Stimulated activated CD4-positive, alpha-beta T cell treated with anti-CD3 and anti-CD28 coated beads, TNF-alpha, amount 100 ng/mL, for 24 hours (primary cell): ENCODE measurements around the gene TRIM29.
"Not testable (repeated sequence)": the region's sequence is repeated elsewhere in the genome, so short reads cannot be mapped to it uniquely, and the experiment has no call there.

ENCODE experiments used
- DNase-seq, 3 experiments: peaks; one replicate each; pipeline ENCODE4 v3.0.0-alpha.2; 2020; ENCODE audit warnings: low read depth in 3 of 3

Gene TRIM29

GRCh38 chr11:120172054-120172911 lies 34.4 kb upstream of the TRIM29 start:
- peak; percentile 12 to 51 (median 13) for DNase-seq

- no peak for DNase-seq
These were observed 32.9 kb upstream of the TRIM29 start for GRCh38 chr11:120170741-120171261.

- no peak for DNase-seq
These were observed 32.2 kb upstream of the TRIM29 start for GRCh38 chr11:120169981-120170698.

DNA sequence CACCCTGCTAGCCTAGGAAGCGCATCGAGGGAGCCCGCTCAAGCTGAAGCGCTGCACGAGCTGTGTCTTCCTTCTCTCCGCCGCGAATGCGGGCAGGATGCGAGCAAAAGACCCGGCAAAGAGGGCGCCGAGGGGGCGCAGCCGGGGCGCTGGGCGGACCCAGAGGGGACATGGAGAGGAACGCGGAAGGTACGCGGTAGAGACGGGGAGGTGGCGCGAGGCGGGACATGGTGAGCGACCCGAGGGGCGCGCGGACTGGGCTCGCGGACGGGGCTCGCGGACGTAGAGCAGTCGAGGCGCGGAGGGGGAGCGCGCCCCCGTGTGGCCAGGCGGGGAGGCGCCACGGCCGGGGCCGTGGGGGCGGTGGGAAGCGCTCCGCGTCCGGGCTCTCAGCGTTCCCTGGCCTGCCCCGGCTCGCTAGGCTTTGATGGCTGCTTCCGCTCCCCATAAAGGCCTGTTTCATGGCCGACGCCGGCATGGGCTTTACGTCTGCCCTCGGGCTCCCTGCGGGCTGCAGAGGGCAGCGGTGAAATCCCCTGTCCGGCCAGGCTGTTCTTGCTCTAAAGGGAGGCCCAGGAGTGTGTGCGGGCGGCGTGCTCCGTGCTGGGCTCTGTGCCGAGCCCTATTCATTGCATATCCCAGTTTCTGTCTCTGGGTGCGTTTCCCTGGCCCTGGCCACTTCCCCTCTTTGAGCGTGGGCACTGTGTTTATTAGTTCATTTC lies 31.2 kb upstream of the TRIM29 start:
- peak; percentile 12 to 57 (median 28) for DNase-seq

DNA sequence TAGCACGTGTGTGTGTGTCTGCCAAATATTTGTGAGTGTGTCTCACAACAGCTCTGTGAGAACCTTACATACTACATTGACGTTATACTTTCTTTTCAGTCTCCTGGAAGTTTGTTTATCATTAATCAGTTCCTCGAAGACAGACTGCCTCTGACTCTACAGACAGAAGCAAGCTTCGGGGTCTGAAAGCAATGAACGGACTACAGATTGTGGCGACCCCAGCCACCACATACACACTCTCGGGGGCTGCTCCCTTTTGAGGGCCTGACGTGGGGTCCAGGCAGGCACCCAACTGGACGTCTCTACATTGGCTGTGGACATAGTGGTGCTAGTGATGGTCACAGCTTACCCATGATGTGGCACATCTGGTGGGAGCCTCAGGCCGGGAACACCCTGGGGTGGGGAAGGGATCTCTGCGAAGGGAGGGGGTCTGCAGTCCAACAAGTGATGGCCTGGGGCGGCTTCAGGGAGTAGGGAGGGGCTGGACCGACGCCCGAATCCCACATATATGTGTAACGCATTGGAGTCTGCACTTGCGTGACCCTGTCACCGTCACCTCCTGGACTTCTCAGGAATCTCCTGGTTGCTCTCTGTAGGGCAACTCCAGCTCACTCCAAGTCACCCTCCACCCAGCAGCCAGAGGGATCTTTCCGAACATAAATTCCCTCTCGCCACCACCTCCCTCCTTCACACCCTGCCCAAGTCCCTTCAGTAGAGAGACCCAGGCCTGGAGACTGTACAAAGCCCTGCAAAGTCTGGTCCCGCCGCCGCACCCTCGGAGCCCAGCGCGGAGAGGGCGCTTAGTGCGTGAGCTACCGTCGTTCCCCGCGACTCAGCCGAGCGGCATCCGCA lies 30.4 kb upstream of the TRIM29 start:
- no peak for DNase-seq

DNA sequence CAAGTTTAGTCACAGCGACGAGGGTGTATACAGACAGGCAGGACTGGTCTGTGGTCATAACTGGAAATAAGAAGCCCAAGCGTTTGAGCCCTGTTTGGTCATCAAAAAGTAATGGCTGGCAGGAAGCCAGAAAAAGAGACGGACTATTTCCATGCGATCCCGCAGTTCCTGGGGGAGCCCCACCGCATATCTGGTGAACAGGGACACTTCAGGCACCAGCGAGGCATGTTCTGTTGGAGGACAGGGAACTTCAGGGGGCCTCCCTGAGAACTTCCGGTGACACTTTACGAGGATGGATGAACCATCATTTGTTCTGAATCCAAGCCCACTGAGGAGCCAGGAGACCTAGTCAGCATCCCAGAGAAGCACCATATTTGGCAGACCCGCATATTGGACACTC lies 29.7 kb upstream of the TRIM29 start:
- DNase-seq = no peak

DNA sequence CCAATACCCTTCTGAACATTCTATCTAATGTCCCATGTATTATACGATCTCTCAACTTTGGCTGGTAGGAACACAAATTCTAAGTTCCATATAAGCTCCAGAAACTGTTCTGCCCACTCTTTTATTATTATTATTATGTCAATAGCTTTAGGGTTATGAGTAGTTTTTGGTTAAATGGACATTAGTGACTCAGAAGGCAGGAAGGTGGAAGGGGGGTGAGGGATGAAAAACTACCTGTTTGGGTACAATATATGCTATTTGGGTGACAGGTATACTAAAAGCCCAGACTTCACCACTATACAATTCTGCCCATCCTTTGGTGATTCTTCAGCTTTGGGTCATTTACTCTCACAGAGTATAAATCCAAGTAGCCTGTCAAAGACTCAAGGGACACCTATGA lies 22.5 kb upstream of the TRIM29 start:
- no peak for DNase-seq

- no peak for DNase-seq
These were observed 15.3 kb upstream of the TRIM29 start for GRCh38 chr11:120153221-120153620.

DNA sequence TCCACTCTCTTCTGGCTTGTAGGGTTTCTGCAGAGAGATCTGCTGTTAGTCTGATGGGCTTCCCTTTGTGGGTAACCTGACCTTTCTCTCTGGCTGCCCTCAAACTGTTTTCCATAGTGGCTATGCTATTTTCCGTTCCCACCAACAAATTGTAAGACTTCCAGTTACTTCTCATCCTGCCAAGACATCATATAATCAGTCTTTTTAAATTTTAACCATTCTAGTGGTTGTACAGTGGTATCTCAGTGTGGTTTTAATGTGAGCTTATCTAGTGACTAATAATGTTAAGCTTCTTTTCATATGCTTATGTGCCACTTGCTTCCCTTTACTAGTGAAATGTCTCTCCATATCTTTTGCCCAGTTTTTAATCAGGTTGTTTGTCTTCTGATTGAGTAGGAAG lies 13.6 kb upstream of the TRIM29 start:
- no peak for DNase-seq

DNA sequence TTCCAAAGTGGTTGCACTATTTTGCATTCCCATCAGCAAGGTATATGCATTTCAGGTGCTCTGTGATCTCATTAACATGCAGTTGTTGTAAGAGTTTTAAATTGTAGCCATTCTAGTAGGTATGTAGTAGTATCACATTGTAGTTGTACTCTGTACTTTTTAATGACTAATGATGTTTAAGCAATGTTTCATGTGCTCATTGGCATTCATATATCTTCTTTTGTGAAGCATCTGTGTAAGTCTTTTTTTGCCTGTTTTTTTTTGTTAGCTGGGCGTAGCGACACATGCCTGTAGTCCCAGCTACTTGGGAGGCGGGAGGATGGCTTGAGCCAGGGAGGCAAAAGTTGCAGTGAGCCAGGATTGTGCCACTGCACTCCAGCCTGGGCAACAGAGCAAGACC lies 11.3 kb upstream of the TRIM29 start:
- DNase-seq = no peak

GRCh38 chr11:120147950-120148270 lies 10.0 kb upstream of the TRIM29 start:
- DNase-seq = no peak

- no peak for DNase-seq
These were observed 9.4 kb upstream of the TRIM29 start for GRCh38 chr11:120147094-120147949.

DNA sequence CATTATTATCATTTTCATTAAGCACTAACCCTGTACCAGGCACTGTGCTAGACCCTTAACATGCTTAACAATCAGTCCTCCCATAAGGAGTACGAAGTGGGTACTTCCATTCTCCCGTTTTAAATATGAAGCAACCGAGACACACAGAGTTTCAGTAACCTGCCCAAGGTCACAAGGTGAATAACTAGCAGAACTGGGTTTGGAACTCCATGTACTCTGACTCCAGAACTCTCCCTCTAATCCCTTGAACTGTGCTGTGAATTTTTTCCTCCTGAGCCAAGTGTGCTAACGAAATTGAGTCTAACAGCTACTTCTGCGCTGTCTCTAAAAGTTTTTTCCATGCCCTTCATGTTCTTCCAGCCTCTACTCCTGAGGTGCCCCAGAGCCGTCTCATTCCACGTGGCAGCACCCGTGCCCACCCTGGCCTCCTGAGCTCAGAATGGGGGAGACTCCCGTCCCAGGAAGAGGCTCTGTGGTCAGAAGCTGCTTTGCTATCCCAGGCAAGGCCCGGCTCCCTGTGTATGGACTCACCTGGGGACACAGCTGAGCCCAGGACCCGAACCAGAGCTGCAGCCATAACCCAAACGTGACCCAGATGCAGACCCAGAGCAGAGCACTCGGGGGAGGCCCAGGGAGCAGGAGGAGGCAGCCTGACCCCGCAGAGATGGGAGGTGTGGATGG lies 8.6 kb upstream of the TRIM29 start:
- DNase-seq = no peak

DNA sequence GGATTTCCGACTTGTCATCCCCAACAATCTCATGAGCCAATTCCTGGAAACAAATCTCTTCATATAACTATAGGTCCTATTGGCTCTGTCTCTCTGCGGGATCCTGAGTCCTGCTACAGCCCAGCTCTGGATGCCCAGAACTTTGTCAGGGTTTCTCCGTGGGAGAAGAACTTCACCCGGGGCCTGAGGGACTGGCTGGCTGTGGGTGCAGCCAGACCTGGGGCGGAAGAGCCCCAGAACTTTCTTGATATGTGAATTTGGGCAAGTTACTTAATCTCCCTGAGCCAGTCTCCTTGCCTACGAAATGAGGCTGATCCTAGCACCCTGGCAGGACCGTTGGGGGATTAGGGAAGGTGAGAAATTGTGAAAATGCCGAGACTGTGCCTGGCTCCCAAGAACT lies 6.6 kb upstream of the TRIM29 start:
- no peak for DNase-seq

GRCh38 chr11:120143472-120143871 lies 5.6 kb upstream of the TRIM29 start:
- DNase-seq = not testable (repeated sequence)

DNA sequence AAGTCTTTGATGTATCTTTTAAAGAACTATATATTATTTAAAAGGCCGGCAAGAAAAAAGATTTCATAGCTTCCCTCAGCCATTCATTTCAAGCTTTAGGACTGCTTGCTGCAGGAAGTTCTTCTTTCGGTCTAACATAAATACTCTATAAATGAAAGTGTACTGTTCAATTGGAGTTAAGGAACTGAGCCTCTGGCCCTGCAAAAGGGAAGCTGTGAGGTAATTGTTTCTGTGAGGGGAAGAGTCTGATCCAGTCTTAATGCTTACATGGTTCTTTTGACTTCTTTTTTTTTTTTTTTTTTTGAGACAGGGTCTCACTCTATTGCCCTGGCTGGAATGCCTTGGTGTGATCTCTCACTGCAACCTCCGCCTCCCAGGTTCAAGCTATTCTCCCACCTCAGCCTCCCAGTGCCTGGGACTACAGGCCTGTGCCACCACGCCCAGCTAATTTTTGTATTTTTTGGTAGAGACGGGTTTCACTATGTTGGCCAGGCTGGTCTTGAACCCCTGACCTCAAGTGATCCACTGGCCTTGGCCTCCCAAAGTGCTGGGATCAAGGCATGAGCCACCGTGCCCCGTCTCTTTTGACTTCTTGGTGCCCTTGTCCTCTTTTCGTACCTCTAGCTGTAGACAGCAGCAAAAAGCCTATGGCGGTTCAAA lies 4.7 kb upstream of the TRIM29 start:
- no peak for DNase-seq

DNA sequence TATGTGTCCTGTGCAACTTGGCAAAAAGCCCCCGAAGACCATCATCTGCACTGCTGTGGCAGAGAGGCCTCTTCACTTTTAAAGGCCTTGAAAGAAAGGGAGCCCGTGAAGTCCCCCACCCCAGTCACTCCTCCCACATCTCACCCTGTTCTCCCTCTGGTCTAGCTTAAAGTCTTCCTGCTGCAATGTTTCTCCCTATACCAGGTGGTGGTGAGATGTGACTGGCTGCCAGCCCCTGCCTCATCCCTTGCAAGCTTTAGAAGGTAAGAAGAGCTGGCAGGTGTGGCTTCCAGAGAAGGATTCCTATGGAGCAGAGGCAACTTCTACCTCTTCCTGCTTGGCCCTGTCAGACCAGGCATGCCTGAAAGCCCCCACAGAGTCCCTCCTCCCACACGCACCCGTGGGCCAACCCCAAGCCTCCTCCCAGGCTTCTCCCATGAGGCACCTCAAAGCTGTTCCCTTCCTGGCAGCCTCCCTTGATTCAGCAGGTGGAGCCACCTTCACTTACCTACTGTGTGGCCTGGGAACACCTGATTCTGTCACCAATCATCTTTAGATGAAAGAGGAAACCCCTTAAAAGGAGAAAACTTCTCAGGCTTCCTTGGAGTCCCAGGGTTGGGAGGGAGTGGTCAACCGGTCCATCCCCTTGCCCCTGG lies 4.0 kb upstream of the TRIM29 start:
- DNase-seq = no peak

DNA sequence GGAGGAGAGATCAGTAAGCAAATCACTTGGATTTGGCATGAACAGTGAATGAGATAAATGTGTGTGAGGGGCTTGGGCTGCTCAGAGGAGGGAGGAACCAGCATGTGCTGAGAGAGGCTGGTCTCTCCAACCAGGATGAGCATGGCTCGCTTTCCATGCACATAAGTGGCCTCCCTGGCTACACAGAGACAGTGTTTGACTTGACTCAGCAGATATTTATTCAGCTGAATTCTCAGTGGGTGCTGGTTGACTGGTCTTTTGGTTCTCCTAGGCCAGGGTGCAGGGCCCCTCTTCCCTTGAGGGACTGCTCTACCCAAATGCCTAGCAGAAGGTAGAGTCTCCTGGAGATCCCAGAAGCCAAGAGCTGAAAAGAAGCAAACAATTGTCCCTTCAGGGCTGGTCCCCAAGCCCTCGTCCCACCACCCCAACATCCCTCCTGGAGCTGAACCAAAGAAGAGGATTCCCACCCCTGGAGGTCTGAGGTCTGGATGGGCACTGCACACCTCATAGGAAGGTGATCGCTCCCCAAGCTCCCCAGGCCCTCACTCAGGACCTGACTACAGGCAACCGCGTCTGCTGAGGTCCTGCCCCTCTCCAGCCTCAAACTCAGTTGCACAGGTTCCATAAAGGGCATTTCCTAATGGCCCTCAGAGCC lies 3.3 kb upstream of the TRIM29 start:
- no peak for DNase-seq
